SK-N-SH (cell line): Measurements from ENCODE around the gene SYNPO2.

Experiments
- EP300 ChIP-seq, 2 experiments: IDR thresholded peaks; 2 replicates each; pipeline versions ENCODE4 v1.4.0 to v1.6.1; 2012; ENCODE audit warnings: borderline replicate concordance in 1 of 2, low read depth in 1 of 2, low read length in 1 of 2
- EZH2phosphoT487 ChIP-seq: fragments of 200-600 bp; sonication (generic); IDR thresholded peaks from 2 replicates; pipeline ENCODE4 v1.6.1; 2017; ENCODE audit warnings: low read depth, mixed run types, mild to moderate bottlenecking, antibody characterized with exemption, moderate library complexity, borderline replicate concordance
- FOXM1 ChIP-seq: IDR thresholded peaks from 2 replicates; pipeline ENCODE4 v1.4.0; 2012; ENCODE audit warnings: low read depth, mild to moderate bottlenecking
- GABPA ChIP-seq: IDR thresholded peaks from 2 replicates; pipeline ENCODE4 v1.4.0; 2012; ENCODE audit warnings: low read depth, mild to moderate bottlenecking
- JUND ChIP-seq: IDR thresholded peaks from 2 replicates; pipeline ENCODE4 v1.4.0; 2012
- MEF2A ChIP-seq: IDR thresholded peaks from 2 replicates; pipeline ENCODE4 v1.4.0; 2012; ENCODE audit warnings: low read depth, borderline replicate concordance
- POLR2AphosphoS5 ChIP-seq: IDR thresholded peaks from 2 replicates; pipeline ENCODE4 v1.6.1; 2012; ENCODE audit warnings: low read depth, low read length
- RAD21 ChIP-seq: IDR thresholded peaks from 2 replicates; pipeline ENCODE4 v1.6.1; 2012; ENCODE audit warnings: mild to moderate bottlenecking, low read length
- SMC3 ChIP-seq: IDR thresholded peaks from 2 replicates; pipeline ENCODE4 v1.6.1; 2012; ENCODE audit warnings: low read depth, low read length, improper control_type of control experiment
- TF ChIP-seq, protein P1 (sequence below): fragments of 150-350 bp; IDR thresholded peaks from 2 replicates; pipeline ENCODE4 v1.6.1; 2016; ENCODE audit warnings: mild to moderate bottlenecking, low read depth, low read length
- TF ChIP-seq, protein P2 (sequence below): IDR thresholded peaks from 2 replicates; pipeline ENCODE4 v1.6.1; 2012; ENCODE audit warnings: mild to moderate bottlenecking, low read depth, low read length, moderate library complexity
- TF ChIP-seq, protein P3 (sequence below): fragments of 200-600 bp; sonication (generic); IDR thresholded peaks from 2 replicates; pipeline ENCODE4 v1.6.1; 2017; ENCODE audit warnings: antibody characterized with exemption, mild to moderate bottlenecking, moderate library complexity
- TF ChIP-seq, protein P4 (sequence below): IDR thresholded peaks from 2 replicates; pipeline ENCODE4 v1.4.0; 2012; ENCODE audit warnings: low read depth, borderline replicate concordance
- TF ChIP-seq, protein P5 (sequence below): IDR thresholded peaks from 2 replicates; pipeline ENCODE4 v1.4.0; 2012; ENCODE audit warnings: low read depth

DNA sequence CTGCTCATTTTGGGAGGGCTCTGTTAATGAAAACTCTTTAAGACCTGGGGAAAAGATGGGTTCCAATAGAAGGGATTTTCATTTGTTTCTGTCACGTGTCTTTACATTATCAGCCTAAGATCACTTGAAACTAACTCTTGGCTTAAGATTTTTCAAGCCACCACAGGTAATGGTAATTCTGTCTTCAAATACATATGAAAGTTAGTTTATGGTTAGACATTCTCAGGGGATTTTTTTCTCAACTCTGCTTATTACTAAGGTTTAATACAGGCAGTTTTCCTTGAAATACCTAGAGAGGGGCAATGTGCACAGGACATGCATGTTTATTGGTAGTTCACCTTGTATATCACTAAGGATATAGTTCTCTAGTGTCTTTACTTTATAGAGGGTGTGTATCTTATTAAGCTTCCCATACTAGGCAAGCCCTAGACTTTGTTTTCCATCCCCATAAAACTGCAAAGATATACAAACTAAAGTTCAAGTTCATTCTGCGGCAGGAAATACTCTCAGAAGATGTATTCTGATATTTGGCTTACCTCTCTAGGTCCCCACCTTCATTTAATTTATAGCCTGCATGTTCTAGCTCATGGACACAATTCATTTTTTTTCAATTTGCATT is 208.7 kb downstream of the SYNPO2 start:
- TF ChIP-seq JUND = no peak
- TF ChIP-seq, protein P1, sequence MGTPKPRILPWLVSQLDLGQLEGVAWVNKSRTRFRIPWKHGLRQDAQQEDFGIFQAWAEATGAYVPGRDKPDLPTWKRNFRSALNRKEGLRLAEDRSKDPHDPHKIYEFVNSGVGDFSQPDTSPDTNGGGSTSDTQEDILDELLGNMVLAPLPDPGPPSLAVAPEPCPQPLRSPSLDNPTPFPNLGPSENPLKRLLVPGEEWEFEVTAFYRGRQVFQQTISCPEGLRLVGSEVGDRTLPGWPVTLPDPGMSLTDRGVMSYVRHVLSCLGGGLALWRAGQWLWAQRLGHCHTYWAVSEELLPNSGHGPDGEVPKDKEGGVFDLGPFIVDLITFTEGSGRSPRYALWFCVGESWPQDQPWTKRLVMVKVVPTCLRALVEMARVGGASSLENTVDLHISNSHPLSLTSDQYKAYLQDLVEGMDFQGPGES = no peak
- TF ChIP-seq, protein P2, sequence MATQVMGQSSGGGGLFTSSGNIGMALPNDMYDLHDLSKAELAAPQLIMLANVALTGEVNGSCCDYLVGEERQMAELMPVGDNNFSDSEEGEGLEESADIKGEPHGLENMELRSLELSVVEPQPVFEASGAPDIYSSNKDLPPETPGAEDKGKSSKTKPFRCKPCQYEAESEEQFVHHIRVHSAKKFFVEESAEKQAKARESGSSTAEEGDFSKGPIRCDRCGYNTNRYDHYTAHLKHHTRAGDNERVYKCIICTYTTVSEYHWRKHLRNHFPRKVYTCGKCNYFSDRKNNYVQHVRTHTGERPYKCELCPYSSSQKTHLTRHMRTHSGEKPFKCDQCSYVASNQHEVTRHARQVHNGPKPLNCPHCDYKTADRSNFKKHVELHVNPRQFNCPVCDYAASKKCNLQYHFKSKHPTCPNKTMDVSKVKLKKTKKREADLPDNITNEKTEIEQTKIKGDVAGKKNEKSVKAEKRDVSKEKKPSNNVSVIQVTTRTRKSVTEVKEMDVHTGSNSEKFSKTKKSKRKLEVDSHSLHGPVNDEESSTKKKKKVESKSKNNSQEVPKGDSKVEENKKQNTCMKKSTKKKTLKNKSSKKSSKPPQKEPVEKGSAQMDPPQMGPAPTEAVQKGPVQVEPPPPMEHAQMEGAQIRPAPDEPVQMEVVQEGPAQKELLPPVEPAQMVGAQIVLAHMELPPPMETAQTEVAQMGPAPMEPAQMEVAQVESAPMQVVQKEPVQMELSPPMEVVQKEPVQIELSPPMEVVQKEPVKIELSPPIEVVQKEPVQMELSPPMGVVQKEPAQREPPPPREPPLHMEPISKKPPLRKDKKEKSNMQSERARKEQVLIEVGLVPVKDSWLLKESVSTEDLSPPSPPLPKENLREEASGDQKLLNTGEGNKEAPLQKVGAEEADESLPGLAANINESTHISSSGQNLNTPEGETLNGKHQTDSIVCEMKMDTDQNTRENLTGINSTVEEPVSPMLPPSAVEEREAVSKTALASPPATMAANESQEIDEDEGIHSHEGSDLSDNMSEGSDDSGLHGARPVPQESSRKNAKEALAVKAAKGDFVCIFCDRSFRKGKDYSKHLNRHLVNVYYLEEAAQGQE = no peak
- TF ChIP-seq, protein P3, sequence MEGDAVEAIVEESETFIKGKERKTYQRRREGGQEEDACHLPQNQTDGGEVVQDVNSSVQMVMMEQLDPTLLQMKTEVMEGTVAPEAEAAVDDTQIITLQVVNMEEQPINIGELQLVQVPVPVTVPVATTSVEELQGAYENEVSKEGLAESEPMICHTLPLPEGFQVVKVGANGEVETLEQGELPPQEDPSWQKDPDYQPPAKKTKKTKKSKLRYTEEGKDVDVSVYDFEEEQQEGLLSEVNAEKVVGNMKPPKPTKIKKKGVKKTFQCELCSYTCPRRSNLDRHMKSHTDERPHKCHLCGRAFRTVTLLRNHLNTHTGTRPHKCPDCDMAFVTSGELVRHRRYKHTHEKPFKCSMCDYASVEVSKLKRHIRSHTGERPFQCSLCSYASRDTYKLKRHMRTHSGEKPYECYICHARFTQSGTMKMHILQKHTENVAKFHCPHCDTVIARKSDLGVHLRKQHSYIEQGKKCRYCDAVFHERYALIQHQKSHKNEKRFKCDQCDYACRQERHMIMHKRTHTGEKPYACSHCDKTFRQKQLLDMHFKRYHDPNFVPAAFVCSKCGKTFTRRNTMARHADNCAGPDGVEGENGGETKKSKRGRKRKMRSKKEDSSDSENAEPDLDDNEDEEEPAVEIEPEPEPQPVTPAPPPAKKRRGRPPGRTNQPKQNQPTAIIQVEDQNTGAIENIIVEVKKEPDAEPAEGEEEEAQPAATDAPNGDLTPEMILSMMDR = no peak
- TF ChIP-seq RAD21 = no peak
- TF ChIP-seq, protein P4, sequence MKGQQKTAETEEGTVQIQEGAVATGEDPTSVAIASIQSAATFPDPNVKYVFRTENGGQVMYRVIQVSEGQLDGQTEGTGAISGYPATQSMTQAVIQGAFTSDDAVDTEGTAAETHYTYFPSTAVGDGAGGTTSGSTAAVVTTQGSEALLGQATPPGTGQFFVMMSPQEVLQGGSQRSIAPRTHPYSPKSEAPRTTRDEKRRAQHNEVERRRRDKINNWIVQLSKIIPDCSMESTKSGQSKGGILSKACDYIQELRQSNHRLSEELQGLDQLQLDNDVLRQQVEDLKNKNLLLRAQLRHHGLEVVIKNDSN = no peak
- TF ChIP-seq GABPA = no peak
- no peak for TF ChIP-seq EZH2phosphoT487
- TF ChIP-seq, protein P5, sequence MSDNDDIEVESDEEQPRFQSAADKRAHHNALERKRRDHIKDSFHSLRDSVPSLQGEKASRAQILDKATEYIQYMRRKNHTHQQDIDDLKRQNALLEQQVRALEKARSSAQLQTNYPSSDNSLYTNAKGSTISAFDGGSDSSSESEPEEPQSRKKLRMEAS = no peak
- TF ChIP-seq SMC3 = no peak
- no peak for TF ChIP-seq POLR2AphosphoS5
- TF ChIP-seq MEF2A = no peak
- no peak for TF ChIP-seq FOXM1
- no peak for TF ChIP-seq EP300 (IDR thresholded peaks at IDR 0.05; ENCODE audit: borderline replicate concordance in 1 of 2, low read depth in 1 of 2, low read length in 1 of 2)
